Bone marrow (tissue), 2 donors: ENCODE results near the gene ATOH8.
"Not testable (repeated sequence)": the region's sequence is repeated elsewhere in the genome, so short reads cannot be mapped to it uniquely, and the experiment has no call there.

Source experiments
- DNase-seq, 2 donors: peaks; one replicate each; lab custom pipeline; 2025; lab: John Stamatoyannopoulos, UW

ATOH8 gene

GRCh38 chr2:85827879-85828569 lies 74.2 kb downstream of the ATOH8 start:
- no peak for DNase-seq

GRCh38 chr2:85828725-85829124 lies 74.9 kb downstream of the ATOH8 start:
- no peak for DNase-seq

GRCh38 chr2:85829394-85829793 lies 75.6 kb downstream of the ATOH8 start:
- DNase-seq: not testable (repeated sequence)

- no peak for DNase-seq
These were observed 76.9 kb downstream of the ATOH8 start for GRCh38 chr2:85830645-85831044.

- DNase-seq: no peak
These were observed 77.9 kb downstream of the ATOH8 start for GRCh38 chr2:85831735-85832134.

- DNase-seq: no peak
These were observed 80.7 kb downstream of the ATOH8 start for GRCh38 chr2:85834466-85834865.
